Neural progenitor cell (in vitro differentiated cells): ENCODE data around the gene ADAM10. TPM values are rescaled to one million over a fixed set of nuclear protein-coding genes. Genes with fewer than 3 reads are reported as not detected.

Source experiments
- DNase-seq: peaks from one replicate; pipeline ENCODE4 v3.0.0-alpha.2; 2016; ENCODE audit warnings: low spot score
- H2AFZ ChIP-seq: fragments of 200-600 bp; sonication (generic); replicated peaks from 2 replicates; pipeline ENCODE4 v1.6.1; 2016; ENCODE audit warnings: antibody characterized with exemption
- H3F3A ChIP-seq: fragments of 200-600 bp; sonication (generic); 2 replicates; pipeline ENCODE4 v1.6.1; 2016; ENCODE audit warnings: antibody characterized with exemption, low read depth
- H3K27ac ChIP-seq: fragments of 200-600 bp; sonication (generic); 2 replicates; pipeline ENCODE4 v1.5.1; 2016; ENCODE audit warnings: mild to moderate bottlenecking
- H3K27me3 ChIP-seq: fragments of 200-600 bp; sonication (generic); 2 replicates; pipeline ENCODE4 v1.6.1; 2016; ENCODE audit warnings: mild to moderate bottlenecking, moderate library complexity
- H3K36me3 ChIP-seq: fragments of 200-600 bp; sonication (generic); 2 replicates; pipeline ENCODE4 v1.5.1; 2016
- H3K4me1 ChIP-seq: fragments of 200-600 bp; sonication (generic); 2 replicates; pipeline ENCODE4 v1.6.1; 2016; ENCODE audit warnings: mixed run types
- H3K4me2 ChIP-seq: fragments of 200-600 bp; sonication (generic); 2 replicates; pipeline ENCODE4 v1.6.1; 2016
- H3K4me3 ChIP-seq: fragments of 200-600 bp; sonication (generic); 2 replicates; pipeline ENCODE4 v1.5.1; 2016
- H3K79me2 ChIP-seq: fragments of 200-600 bp; sonication (generic); 2 replicates; pipeline ENCODE4 v1.6.1; 2016; ENCODE audit warnings: low read depth
- H3K9ac ChIP-seq: fragments of 200-600 bp; sonication (generic); 2 replicates; pipeline ENCODE4 v1.6.1; 2016
- H3K9me3 ChIP-seq: fragments of 200-600 bp; sonication (generic); 2 replicates; pipeline ENCODE4 v1.5.1; 2016; ENCODE audit warnings: low read depth
- H4K20me1 ChIP-seq: fragments of 200-600 bp; sonication (generic); 2 replicates; pipeline ENCODE4 v1.6.1; 2016; ENCODE audit warnings: low read depth
- H3K27ac Mint-ChIP-seq: 3 replicates; pipeline ENCODE4 v1.8.0; 2021; ENCODE audit warnings: mixed read lengths
- H3K27me3 Mint-ChIP-seq: 2 replicates; pipeline ENCODE4 v1.8.0; 2022; ENCODE audit warnings: low read depth, mild to moderate bottlenecking, inconsistent platforms, moderate library complexity, mixed read lengths; ENCODE audit not compliant: insufficient read depth
- H3K36me3 Mint-ChIP-seq: 3 replicates; pipeline ENCODE4 v1.8.0; 2021; ENCODE audit warnings: mixed read lengths
- H3K4me1 Mint-ChIP-seq: 3 replicates; pipeline ENCODE4 v1.8.0; 2021; ENCODE audit warnings: mixed read lengths
- H3K4me3 Mint-ChIP-seq: 3 replicates; pipeline ENCODE4 v1.8.0; 2021; ENCODE audit warnings: mild to moderate bottlenecking, moderate library complexity, mixed read lengths
- H3K9me3 Mint-ChIP-seq: 3 replicates; pipeline ENCODE4 v1.8.0; 2020; ENCODE audit warnings: mixed read lengths
- CTCF ChIP-seq: fragments of 200-600 bp; sonication (generic); IDR thresholded peaks from 2 replicates; pipeline ENCODE4 v1.5.1; 2017; ENCODE audit warnings: antibody characterized with exemption, mild to moderate bottlenecking
- EZH2 ChIP-seq: fragments of 200-600 bp; sonication (generic); IDR thresholded peaks from 2 replicates; pipeline ENCODE4 v1.6.1; 2017; ENCODE audit warnings: antibody characterized with exemption, mild to moderate bottlenecking, moderate library complexity
- EZH2phosphoT487 ChIP-seq: fragments of 200-600 bp; sonication (generic); IDR thresholded peaks from 2 replicates; pipeline ENCODE4 v1.6.1; 2017; ENCODE audit warnings: antibody characterized with exemption
- total RNA-seq: library from RNA; depleted of rRNA; stranded (reverse); fragments of >200 nt; gene quantifications from 2 replicates; pipeline ENCODE4 v1.2.3, GENCODE V29; 2015; ENCODE audit warnings: low replicate concordance

ADAM10 gene
- total RNA-seq, 1 donor from 2014 or later = 153 TPM

- Mint-ChIP-seq H3K27me3 (peaks cover 3% of the 10 kb centered on the region), H3K36me3 (peaks cover 13% of the 10 kb centered on the region), H3K4me3 (peak overlapping the region; percentile 98), H3K27ac (peak overlapping the region; percentile 99), H3K4me1 (peaks cover 19% of the 10 kb centered on the region), H3K9me3 (no peaks in the 10 kb centered on the region)
- Histone ChIP-seq H2AFZ (no peak overlapping the region), H4K20me1 (peaks cover 53% of the 10 kb centered on the region), H3K4me3 (peak overlapping the region; percentile 96), H3K9me3 (no peaks in the 10 kb centered on the region), H3K27ac (peak overlapping the region; percentile 100), H3K4me1 (peaks cover 21% of the 10 kb centered on the region), H3K27me3 (no peaks in the 10 kb centered on the region), H3K79me2 (peaks cover 58% of the 10 kb centered on the region), H3K9ac (peak overlapping the region; percentile 95), H3F3A (peaks cover 23% of the 10 kb centered on the region), H3K4me2 (peak overlapping the region; percentile 83), H3K36me3 (no peaks in the 10 kb centered on the region)
- TF ChIP-seq EZH2phosphoT487 = no peak
- no peak for TF ChIP-seq EZH2
- TF ChIP-seq CTCF = peak; percentile 2
- DNase-seq = no peak
Observed at GRCh38 chr15:58748040-58748851, 1.3 kb downstream of the ADAM10 start.

GRCh38 chr15:58746174-58746573 lies 3.3 kb downstream of the ADAM10 start:
- peaks cover 15% of the 10 kb centered on the region for H3K36me3 Mint-ChIP-seq
- H3K9me3 Mint-ChIP-seq = no peaks in the 10 kb centered on the region
- no peak overlapping the region for H3K27ac Mint-ChIP-seq
- no peak for DNase-seq
- H3K27me3 ChIP-seq = no peaks in the 10 kb centered on the region
- H3K4me2 ChIP-seq = peak overlapping the region; percentile 83
- H3K79me2 ChIP-seq = peaks cover 79% of the 10 kb centered on the region
- peak overlapping the region; percentile 4 for H3K4me3 ChIP-seq
- H4K20me1 ChIP-seq = peaks cover 74% of the 10 kb centered on the region
- peaks cover 21% of the 10 kb centered on the region for H3K4me1 ChIP-seq
- no peak overlapping the region for H3K27ac ChIP-seq
- no peaks in the 10 kb centered on the region for H3K36me3 ChIP-seq
- no peak overlapping the region for H3K4me3 Mint-ChIP-seq
- no peak for TF ChIP-seq EZH2phosphoT487
- no peak for TF ChIP-seq EZH2
- no peak for TF ChIP-seq CTCF
- H3F3A ChIP-seq = peaks cover 23% of the 10 kb centered on the region
- peaks cover 24% of the 10 kb centered on the region for H3K4me1 Mint-ChIP-seq
- no peak overlapping the region for H3K9ac ChIP-seq
- peaks cover 3% of the 10 kb centered on the region for H3K27me3 Mint-ChIP-seq
- H3K9me3 ChIP-seq = no peaks in the 10 kb centered on the region
- no peak overlapping the region for H2AFZ ChIP-seq

GRCh38 chr15:58742819-58743502 lies 6.5 kb downstream of the ADAM10 start:
- Histone ChIP-seq H3K36me3 (no peaks in the 10 kb centered on the region), H3K9ac (no peak overlapping the region), H3K27me3 (no peaks in the 10 kb centered on the region), H2AFZ (no peak overlapping the region), H3K27ac (no peak overlapping the region), H3K79me2 (peaks cover 100% of the 10 kb centered on the region), H3K9me3 (no peaks in the 10 kb centered on the region), H3K4me2 (no peak overlapping the region), H4K20me1 (peaks cover 98% of the 10 kb centered on the region), H3K4me1 (peaks cover 25% of the 10 kb centered on the region), H3F3A (peaks cover under 1% of the 10 kb centered on the region), H3K4me3 (no peak overlapping the region)
- Mint-ChIP-seq H3K4me1 (peaks cover 16% of the 10 kb centered on the region), H3K4me3 (no peak overlapping the region), H3K36me3 (peaks cover 18% of the 10 kb centered on the region), H3K27me3 (no peaks in the 10 kb centered on the region), H3K27ac (no peak overlapping the region), H3K9me3 (peaks cover 2% of the 10 kb centered on the region)
- no peak for TF ChIP-seq EZH2phosphoT487
- TF ChIP-seq EZH2 = no peak
- no peak for TF ChIP-seq CTCF
- no peak for DNase-seq
